PFSK-1 (cell line): ENCODE measurements around the gene EXD2.

Experiments
- FOXP2 ChIP-seq: optimal IDR thresholded peaks from 2 replicates; pipeline ENCODE3; 2011; ENCODE audit warnings: borderline replicate concordance, control low read depth, inconsistent platforms; ENCODE audit not compliant: insufficient read depth; ENCODE audit errors: extremely low read length, extremely low read depth
- POLR2AphosphoS5 ChIP-seq: IDR thresholded peaks from 2 replicates; pipeline ENCODE4 v1.6.1; 2012; ENCODE audit warnings: low read depth, mild to moderate bottlenecking, control low read depth, low read length, moderate library complexity
- SIN3A ChIP-seq: IDR thresholded peaks from 2 replicates; pipeline ENCODE4 v1.6.1; 2012; ENCODE audit warnings: mild to moderate bottlenecking, low read length, moderate library complexity, borderline replicate concordance; ENCODE audit not compliant: insufficient read depth
- TAF1 ChIP-seq: IDR thresholded peaks from 2 replicates; pipeline ENCODE4 v1.6.1; 2012; ENCODE audit warnings: low read length, control low read depth, borderline replicate concordance; ENCODE audit not compliant: insufficient read depth
- TF ChIP-seq, protein P1 (sequence below), 2 experiments: IDR thresholded peaks; 2 replicates each; pipeline versions ENCODE4 v1.6.1 to v1.8.0; 2011 to 2012; ENCODE audit warnings: low read depth in 2 of 2, low read length in 2 of 2, control low read depth in 1 of 2, inconsistent platforms in 1 of 2, mild to moderate bottlenecking in 1 of 2, moderate library complexity in 1 of 2; ENCODE audit not compliant: insufficient read depth in 1 of 2

EXD2 gene

DNA sequence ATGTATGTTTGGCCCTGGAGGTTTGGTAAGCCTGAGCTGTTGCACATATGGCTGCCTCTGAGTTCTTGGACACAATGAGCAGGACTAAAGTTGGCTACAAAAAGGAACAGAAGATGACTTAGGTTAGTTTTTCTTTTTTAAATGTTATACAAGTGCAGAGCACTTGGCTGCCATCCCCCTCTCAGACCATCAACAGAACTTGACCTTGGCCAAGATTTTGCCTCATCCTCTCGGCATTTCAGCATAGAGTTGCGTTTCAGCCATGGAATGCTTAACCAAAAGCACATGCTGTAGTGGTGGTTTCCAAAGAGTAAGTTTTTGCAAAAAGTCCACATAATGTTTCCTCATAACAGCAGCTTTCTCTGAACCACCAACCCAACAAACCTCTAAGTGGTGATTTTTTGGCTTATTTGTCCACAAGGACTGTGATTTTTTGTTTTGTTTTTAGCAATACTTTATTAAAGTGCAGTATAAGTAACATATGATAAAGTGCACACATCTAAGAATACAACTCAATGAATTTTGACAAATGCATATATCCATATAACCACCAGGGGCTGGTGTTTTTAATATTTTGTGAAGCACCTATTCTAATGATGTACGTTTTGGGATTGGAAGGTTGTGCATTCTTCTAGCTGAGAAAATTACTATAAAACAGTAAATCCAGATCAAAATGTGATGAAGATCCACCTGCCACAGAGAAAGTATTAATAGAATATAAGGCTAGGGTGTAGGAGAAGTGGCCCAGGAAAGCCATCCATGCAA lies 56.6 kb downstream of the EXD2 start:
- TF ChIP-seq POLR2AphosphoS5 = no peak
- TF ChIP-seq FOXP2 = no peak
- TF ChIP-seq, protein P1, sequence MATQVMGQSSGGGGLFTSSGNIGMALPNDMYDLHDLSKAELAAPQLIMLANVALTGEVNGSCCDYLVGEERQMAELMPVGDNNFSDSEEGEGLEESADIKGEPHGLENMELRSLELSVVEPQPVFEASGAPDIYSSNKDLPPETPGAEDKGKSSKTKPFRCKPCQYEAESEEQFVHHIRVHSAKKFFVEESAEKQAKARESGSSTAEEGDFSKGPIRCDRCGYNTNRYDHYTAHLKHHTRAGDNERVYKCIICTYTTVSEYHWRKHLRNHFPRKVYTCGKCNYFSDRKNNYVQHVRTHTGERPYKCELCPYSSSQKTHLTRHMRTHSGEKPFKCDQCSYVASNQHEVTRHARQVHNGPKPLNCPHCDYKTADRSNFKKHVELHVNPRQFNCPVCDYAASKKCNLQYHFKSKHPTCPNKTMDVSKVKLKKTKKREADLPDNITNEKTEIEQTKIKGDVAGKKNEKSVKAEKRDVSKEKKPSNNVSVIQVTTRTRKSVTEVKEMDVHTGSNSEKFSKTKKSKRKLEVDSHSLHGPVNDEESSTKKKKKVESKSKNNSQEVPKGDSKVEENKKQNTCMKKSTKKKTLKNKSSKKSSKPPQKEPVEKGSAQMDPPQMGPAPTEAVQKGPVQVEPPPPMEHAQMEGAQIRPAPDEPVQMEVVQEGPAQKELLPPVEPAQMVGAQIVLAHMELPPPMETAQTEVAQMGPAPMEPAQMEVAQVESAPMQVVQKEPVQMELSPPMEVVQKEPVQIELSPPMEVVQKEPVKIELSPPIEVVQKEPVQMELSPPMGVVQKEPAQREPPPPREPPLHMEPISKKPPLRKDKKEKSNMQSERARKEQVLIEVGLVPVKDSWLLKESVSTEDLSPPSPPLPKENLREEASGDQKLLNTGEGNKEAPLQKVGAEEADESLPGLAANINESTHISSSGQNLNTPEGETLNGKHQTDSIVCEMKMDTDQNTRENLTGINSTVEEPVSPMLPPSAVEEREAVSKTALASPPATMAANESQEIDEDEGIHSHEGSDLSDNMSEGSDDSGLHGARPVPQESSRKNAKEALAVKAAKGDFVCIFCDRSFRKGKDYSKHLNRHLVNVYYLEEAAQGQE (IDR thresholded peaks at IDR 0.05; ENCODE audit: insufficient read depth in 1 of 2, low read depth in 2 of 2, low read length in 2 of 2) = no peak
- TF ChIP-seq TAF1 = no peak
- no peak for TF ChIP-seq SIN3A

DNA sequence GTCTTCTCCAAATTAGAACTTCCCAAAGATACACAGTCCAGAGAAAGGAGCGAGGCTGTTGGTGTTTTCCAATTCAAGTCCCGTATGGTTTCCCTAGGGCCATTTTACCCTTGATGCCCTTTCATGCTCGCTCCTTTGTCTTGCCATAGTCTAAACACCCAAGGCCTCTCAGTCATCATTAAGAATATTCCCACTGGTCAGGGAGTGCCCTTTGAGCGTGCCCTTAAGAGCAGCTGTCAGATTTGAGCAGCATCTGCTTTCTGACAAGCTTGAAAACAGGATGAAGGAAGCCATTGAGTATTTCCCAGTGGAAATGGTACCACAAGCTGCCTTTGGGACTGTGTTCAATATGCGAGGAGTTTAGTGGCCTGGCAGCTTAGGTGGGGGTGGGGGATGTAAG lies 58.3 kb downstream of the EXD2 start:
- no peak for TF ChIP-seq FOXP2
- no peak for TF ChIP-seq SIN3A
- TF ChIP-seq, protein P1 (IDR thresholded peaks at IDR 0.05; ENCODE audit: insufficient read depth in 1 of 2, low read depth in 2 of 2, low read length in 2 of 2) = no peak
- no peak for TF ChIP-seq TAF1
- TF ChIP-seq POLR2AphosphoS5 = no peak

DNA sequence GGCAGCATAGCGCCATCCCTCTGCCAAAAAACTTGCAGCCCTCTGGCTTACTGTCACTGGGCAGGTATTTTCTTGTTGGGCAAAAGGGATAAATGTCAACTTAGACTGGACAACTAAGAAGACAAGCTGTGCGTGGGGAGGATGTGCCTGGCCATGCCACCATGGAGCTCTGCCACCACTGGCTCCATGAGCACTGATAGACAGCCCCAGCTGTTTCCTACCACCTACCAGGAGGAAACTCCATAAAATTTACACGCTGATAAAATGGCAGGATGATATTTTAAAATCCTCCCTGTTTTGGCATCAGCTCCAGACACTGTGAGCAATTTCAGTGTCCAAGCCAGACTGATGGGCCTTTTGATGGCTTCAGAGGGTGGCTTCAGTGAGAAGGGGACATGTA lies 61.6 kb downstream of the EXD2 start:
- TF ChIP-seq SIN3A (no peak), FOXP2 (no peak), POLR2AphosphoS5 (no peak), TAF1 (no peak)
- TF ChIP-seq, protein P1 (IDR thresholded peaks at IDR 0.05; ENCODE audit: insufficient read depth in 1 of 2, low read depth in 2 of 2, low read length in 2 of 2) = no peak

DNA sequence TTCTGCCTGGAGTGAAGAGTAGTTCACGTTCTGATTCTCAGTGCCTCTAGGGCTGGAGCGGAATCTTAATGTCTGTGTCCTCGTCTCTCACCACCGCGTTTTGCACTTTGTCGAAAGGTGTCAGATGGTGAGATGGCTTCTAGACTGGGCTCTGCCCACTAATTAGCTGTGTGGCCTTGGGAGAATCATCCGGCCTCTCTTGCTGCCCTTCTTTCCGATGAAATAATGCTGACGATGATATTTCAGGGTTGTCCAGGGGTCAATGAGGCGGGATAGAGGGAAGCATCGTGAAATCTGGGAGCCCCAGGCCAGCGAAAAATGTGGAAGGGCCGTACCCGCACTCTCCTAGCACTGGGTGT lies 67.8 kb downstream of the EXD2 start:
- TF ChIP-seq TAF1 (no peak), SIN3A (no peak), POLR2AphosphoS5 (no peak), FOXP2 (no peak)
- TF ChIP-seq, protein P1 (IDR thresholded peaks at IDR 0.05; ENCODE audit: insufficient read depth in 1 of 2, low read depth in 2 of 2, low read length in 2 of 2) = no peak

DNA sequence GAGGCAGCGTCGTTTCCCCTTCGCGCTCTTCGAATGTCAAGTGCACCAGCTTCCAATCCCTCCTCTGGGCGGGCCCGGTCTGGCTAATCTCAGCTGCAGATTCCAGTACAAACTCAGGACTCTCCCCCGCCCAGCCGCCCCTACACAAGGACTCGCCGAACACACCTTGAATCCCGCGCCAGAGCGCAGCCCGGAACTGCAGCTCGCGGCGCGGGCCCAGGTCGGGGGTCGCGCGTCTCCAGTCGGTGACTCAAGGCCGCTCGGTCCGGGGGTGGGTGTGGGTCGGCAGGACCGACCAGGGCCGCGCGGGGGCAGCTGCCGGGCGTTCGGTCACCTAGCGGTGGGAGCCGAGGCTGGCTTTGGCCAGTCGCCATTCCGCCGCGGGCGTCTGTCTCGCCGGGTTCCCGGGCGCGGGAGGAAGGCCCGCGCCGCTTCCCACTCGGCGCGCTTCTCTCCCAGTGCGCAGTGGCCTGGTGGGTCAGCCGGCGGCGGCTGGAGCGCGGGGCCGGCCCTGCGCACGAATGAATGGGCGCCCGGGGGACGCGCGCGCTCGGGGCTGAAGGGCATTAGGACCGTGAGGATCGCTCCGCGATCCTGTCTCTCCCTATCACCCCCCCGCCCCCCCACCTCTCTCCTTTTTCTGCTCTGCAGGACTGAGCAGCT lies 68.4 kb downstream of the EXD2 start, which contains the start of gene GALNT16:
Gene GALNT16, plus strand, starts transcription at position 632 of the 663 bp plus-strand sequence. CDS start 133 bp downstream, outside the sequence.
- TF ChIP-seq POLR2AphosphoS5 = no peak
